HG03103 (cell line): ENCODE data around the gene STX3.
"Not testable (repeated sequence)": the region's sequence is repeated elsewhere in the genome, so short reads cannot be mapped to it uniquely, and the experiment has no call there.

Experiments
- ATAC-seq: cut with Tn5 transposase; IDR thresholded peaks from one replicate; pipeline ENCODE4 v1.9.1; 2021; ENCODE audit warnings: low read depth; ENCODE audit not compliant: unreplicated experiment

The STX3 gene

DNA sequence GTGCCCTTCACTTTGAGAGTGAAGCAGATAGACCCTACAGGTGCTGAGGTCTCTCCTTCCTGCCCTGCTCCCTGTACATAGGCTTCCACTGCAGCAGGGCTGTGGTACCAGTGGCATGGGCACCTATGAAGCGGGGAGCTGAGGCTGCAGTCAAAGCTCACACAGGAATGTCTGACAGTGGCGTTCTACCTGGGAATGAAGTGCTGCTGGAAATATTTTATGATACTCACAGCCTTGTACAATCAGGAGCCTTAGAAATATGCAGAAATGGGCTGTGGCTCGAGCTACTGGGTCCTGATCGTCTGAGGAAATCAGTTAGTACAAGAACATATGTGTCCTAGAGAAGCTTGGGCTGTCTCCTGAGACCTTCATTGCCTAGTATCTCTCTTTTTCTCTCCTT is 30.6 kb downstream of the STX3 start:
- ATAC-seq = no peak

DNA sequence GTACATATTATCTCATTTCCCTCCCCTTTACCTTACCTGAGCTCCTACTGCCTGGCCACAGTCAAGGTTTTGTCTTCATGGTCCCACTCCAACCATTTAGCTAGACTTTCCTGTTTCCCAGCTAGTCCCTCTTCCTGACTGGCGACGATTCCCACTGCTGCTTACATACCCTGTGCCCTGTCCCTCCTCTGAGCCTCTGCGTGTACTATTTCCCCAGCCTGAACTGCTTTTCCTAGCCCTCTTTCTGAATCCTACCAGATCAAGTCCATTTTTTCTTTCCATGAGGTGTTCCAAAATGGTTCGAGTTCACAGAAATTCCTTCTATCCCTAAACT is 32.0 kb downstream of the STX3 start:
- no peak for ATAC-seq

- ATAC-seq = no peak
These were observed 32.6 kb downstream of the STX3 start for GRCh38 chr11:59787816-59788215.

GRCh38 chr11:59791639-59792038 is 36.5 kb downstream of the STX3 start:
- ATAC-seq = no peak

- ATAC-seq = no peak
These were observed 37.3 kb downstream of the STX3 start for GRCh38 chr11:59792507-59792906.

DNA sequence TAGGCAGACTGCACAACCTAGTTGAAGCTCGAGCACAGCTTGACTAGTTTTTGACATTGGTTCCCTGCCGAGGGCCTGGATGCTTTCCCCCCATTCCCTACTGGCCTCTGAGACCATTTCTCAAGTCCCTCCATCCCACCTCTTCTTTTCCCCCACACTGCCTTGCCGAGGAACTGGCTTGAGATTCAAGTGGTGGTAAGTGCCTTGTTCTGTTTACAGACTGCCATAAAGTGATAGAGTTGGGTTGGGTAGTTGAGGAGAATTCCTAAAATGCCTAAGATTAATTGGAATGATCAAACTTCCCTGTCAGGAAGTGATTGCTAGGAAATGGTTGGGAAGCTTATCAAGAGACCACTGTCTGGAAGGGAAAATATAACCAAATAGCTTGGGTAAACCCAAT is 39.2 kb downstream of the STX3 start:
- ATAC-seq = no peak

DNA sequence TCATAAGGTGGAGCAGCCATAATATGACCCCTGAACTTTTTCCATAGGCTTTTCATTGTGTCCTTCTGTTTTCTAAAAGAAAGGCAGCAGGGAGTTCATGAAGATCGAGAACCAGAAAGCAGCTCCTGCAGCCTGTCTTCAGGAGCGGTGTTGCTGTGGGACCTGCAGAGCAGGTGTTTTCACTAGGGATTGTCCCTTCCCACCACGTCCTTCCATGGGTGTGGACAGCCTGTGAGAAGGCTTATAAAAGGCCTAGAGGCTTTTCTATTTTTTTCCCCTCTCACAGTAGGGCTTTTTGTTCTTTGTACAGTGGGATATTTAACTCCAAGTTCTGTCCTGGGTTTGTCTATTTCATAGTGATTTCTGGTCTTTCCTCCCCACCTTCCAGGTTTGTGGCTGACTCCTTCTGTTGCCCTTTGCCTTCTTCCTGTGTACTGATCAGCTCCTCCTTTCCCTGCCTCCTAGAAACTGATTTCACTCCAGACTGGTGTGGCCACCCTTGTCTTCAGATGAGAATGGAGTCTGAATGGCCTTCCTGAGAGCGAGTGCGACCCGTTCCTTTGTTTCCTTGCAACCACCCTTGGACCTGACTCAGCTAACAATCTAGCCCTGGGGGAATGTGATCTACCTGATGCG is 45.3 kb downstream of the STX3 start:
- no peak for ATAC-seq

- ATAC-seq = no peak
These were observed 46.1 kb downstream of the STX3 start for GRCh38 chr11:59801160-59801706.

- ATAC-seq = no peak
These were observed 46.9 kb downstream of the STX3 start for GRCh38 chr11:59801981-59802638.

- ATAC-seq = peak; percentile 51
These were observed 47.5 kb downstream of the STX3 start for GRCh38 chr11:59802639-59803176.

- no peak for ATAC-seq
These were observed 48.9 kb downstream of the STX3 start for GRCh38 chr11:59804061-59804460.

DNA sequence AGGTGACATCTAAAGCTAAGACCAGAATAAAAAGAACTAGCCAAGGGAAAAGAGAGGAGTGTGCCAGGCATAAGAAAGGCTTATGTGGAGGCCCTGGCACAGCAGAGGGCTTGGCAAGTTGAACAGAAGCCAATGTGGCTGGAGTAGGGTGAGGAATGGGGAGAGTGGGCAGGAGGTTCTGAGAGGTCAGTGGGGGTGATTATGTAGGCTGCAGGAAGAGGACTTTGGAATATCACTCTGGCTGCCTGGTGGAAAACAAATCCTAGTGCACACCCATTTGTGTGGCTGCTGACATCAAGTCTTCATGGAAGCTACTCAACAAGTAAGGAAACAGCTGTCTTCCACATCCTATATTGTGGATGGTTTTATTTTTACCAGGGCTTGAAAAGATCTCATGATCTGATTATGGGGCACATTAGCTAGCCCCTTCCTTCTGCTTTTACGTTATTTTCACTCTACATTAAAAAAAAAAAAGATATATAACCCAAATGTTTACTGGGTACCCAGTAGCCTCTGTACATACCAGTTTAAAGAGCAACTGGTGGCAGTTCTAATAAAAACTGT is 52.0 kb downstream of the STX3 start:
- no peak for ATAC-seq

- ATAC-seq = peak; percentile 97
These were observed 55.2 kb downstream of the STX3 start, which contains the start of gene MRPL16 for GRCh38 chr11:59810189-59810910. MRPL16 (minus strand) TSS chr11:59810778; CDS start chr11:59810658, 120 bp downstream.

DNA sequence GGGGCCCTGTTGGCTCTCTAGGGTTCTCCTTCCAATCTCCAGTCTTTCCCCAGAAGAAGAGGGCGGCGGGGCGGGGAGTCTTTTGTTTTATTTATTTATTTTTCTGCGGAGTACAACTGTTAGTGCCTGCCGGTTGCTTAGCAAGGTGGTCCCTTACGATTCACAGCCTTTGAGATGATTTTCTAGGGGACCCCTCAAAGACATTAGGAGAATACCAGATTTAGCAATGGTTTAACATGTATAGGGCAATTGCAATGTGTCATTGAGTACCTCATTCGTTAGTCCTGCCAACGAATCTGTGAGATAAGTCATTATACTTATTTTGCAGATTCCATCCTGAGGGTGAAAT is 55.7 kb downstream of the STX3 start:
- peak; percentile 11 for ATAC-seq

DNA sequence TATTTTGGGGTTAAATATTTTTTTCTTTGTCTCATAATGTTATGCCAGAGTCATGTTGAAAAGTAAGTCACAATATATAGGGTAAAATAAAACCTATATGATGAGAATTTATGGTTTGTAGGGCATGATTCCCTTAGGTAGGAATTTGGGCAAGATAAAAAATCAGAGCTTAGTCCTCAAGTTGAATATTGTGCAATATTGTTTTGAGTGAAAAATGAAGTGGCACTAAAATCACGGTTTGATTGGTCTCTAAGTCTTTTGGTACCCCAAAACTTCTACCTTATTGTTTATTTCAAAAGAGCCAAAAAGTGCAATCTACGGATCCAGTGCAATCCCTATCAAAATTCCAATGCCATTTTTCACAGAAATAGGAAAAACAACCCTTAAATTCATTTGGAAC is 57.0 kb downstream of the STX3 start:
- ATAC-seq = no peak

- no peak for ATAC-seq
These were observed 58.2 kb downstream of the STX3 start for GRCh38 chr11:59813364-59813763.

- ATAC-seq = no peak
These were observed 58.8 kb downstream of the STX3 start for GRCh38 chr11:59814021-59814420.

DNA sequence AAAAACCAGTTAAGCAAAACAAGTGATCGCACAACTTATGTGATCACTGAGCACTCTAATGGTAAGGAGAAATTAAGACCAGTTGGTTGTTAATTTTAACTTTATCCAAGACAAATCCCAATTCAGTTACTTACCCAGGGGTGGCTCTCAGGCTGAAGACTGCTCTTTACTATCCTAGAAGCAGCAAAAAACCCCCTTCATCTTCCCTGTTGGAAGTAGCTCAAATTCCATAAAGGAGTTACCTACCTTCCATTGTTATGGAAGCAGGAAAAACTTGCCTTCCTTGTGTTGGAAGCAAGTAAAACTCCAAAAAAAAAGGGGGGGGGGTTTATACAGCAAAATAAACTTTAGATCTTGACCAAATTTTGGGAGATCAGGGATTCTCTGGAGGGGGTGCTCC is 60.6 kb downstream of the STX3 start:
- ATAC-seq = no peak

- not testable (repeated sequence) for ATAC-seq
These were observed 61.3 kb downstream of the STX3 start for GRCh38 chr11:59816434-59816833.

DNA sequence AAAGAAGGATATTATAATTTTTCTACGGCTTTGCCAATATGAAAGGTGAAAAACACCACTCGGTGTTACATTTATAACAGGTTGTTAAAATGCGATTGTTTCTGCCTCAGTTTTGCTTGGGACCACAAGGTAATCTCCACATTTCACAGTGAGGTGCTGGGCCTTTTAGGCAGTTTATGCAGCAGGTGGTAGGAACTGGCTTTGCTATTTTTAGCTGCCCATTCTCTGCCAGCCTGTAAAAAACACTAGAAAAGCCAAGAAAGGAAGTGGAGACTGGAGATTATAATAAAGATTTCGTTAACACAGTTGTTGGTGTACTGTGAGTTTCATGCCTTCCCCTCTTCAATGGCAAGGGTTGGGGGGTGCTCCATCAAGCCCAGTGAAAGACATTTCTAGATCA is 63.4 kb downstream of the STX3 start:
- no peak for ATAC-seq

- peak; percentile 92 for ATAC-seq
These were observed 67.9 kb downstream of the STX3 start for GRCh38 chr11:59822989-59823566.
